Endothelial cell (in vitro differentiated cells): ENCODE data around the gene ELFN1. TPM values are rescaled to one million over a fixed set of nuclear protein-coding genes. Genes with fewer than 3 reads are reported as not detected.

Experiments
- DNase-seq: peaks from one replicate; pipeline ENCODE4 v3.0.0; 2021; ENCODE audit warnings: low spot score
- H3K27ac Mint-ChIP-seq: one replicate; pipeline ENCODE4 v1.8.0; 2021; ENCODE audit warnings: mixed read lengths, inconsistent platforms; ENCODE audit not compliant: unreplicated experiment
- H3K27me3 Mint-ChIP-seq: one replicate; pipeline ENCODE4 v1.8.0; 2021; ENCODE audit warnings: mild to moderate bottlenecking, moderate library complexity, mixed read lengths, inconsistent platforms; ENCODE audit not compliant: unreplicated experiment
- H3K36me3 Mint-ChIP-seq: one replicate; pipeline ENCODE4 v1.8.0; 2021; ENCODE audit warnings: mild to moderate bottlenecking, low read depth, mixed read lengths, inconsistent platforms; ENCODE audit not compliant: unreplicated experiment
- H3K4me1 Mint-ChIP-seq: one replicate; pipeline ENCODE4 v1.8.0; 2021; ENCODE audit warnings: mild to moderate bottlenecking, mixed read lengths, inconsistent platforms; ENCODE audit not compliant: unreplicated experiment
- H3K4me3 Mint-ChIP-seq: one replicate; pipeline ENCODE4 v1.8.0; 2021; ENCODE audit warnings: mild to moderate bottlenecking, mixed read lengths, inconsistent platforms; ENCODE audit not compliant: unreplicated experiment
- H3K9me3 Mint-ChIP-seq: one replicate; pipeline ENCODE4 v1.8.0; 2021; ENCODE audit warnings: mixed read lengths, inconsistent platforms; ENCODE audit not compliant: unreplicated experiment
- CTCF ChIP-seq: fragments of 200-600 bp; sonication (generic); IDR thresholded peaks from one replicate; pipeline ENCODE4 v1.5.0; 2021; ENCODE audit warnings: antibody characterized with exemption; ENCODE audit not compliant: unreplicated experiment
- total RNA-seq: library from RNA; stranded (reverse); fragmentation: NEBNext Ultra II Directional; extraction: Animal tissue kit (Norgen Biotek cat#: 25700); gene quantifications from one replicate; pipeline ENCODE4 v1.2.1, GENCODE V29; 2021; ENCODE audit not compliant: unreplicated experiment

Gene ELFN1
- total RNA-seq, 1 donor from 2014 or later, result 10.6 TPM

DNA sequence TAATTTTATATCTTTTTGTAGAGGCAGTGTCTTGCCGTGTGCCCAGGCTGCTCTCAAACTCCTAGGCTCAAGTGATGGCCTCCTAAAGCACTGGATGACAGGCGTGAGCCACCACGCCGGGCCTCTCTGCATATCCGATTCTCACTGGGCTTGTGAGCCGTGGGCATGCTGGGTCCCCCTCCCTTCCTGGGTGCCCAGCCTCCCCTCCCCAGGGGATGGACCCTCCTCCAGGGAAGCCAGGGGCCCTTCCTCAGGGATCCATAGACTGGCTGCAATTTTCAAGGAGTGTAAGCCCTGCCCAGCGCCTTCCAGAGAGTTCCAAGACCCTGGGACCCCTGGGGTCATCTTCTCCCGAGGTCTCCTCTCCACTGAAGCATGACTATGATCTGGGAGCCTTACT is 23.7 kb upstream of the ELFN1 start:
- H3K27me3 Mint-ChIP-seq, result peaks cover 3% of the 10 kb centered on the region
- H3K4me3 Mint-ChIP-seq, result no peak overlapping the region
- no peaks in the 10 kb centered on the region for H3K9me3 Mint-ChIP-seq
- H3K4me1 Mint-ChIP-seq, result no peaks in the 10 kb centered on the region
- no peak overlapping the region for H3K27ac Mint-ChIP-seq
- no peak for TF ChIP-seq CTCF
- no peak for DNase-seq
- no peaks in the 10 kb centered on the region for H3K36me3 Mint-ChIP-seq

GRCh38 chr7:1646957-1647891 is 22.9 kb upstream of the ELFN1 start:
- Mint-ChIP-seq H3K9me3 (no peaks in the 10 kb centered on the region), H3K27ac (no peak overlapping the region), H3K4me3 (no peak overlapping the region), H3K36me3 (no peaks in the 10 kb centered on the region), H3K27me3 (peaks cover 3% of the 10 kb centered on the region), H3K4me1 (no peaks in the 10 kb centered on the region)
- TF ChIP-seq CTCF, result no peak
- no peak for DNase-seq

DNA sequence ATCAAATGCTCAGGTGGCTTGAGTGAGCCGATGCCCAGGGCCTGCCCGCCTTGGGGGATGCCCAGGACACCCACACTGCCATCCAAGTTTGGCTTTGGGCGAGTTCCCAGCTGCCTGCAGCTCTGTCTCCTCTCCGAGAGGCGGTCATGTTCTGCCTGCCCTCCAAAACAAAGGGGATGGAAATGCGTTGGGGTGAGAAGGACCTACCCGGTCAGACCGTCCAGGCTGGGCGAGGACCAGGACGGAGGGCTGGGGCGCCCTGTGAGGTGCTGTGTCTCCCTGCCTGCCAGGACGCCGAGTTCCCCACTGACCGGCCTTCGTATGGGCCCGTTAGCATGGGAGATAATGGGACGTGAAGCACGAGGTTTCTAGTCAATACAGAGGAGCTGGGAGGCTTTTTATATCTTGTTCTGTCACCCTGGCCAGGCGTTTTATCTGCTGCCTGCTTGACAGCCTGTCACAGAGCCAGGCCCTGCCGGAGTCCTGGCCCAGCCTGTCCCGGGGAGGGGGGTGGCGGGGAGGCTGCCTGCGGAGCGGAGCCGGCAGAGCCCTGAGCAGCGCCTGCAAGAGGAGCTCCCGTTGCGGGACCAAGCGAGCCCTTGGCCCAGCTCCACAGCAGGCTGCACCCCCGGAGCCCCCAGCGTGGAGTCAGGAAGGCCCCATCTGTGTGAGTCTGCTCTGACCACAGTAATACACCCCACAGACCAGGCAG is 22.0 kb upstream of the ELFN1 start:
- TF ChIP-seq CTCF, result no peak
- Mint-ChIP-seq H3K27me3 (peaks cover 3% of the 10 kb centered on the region), H3K27ac (no peak overlapping the region), H3K36me3 (no peaks in the 10 kb centered on the region), H3K4me1 (no peaks in the 10 kb centered on the region), H3K9me3 (no peaks in the 10 kb centered on the region), H3K4me3 (no peak overlapping the region)
- DNase-seq, result no peak

DNA sequence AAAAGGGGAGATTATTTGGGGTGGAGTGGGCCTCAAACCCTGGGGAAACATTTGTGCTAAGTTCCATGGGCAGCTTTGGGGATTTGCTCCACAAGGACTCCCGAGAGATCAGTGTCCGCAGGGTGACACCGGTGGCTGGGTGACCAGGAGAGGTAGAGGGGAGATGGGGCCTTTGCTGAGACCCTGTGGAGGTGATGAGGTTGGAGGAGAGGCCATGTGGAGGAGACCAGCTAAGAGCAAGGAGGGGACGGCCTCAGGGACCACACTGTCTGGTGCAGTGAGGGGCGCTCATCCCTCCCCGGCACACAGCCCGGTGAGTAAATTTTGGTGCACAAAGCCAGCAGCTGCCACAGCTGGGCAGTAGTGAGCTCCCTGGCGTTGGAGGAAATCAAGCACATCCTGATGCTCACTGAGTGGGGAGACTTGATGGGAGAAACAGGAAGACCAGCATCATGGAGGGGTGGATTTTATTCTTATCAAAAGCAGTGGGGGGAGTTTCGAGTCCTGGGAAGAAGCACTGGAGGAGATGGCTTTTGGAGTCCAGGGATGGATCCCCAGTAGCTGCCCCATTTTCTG is 20.2 kb upstream of the ELFN1 start:
- H3K27ac Mint-ChIP-seq, result no peak overlapping the region
- DNase-seq, result no peak
- H3K27me3 Mint-ChIP-seq, result no peaks in the 10 kb centered on the region
- no peaks in the 10 kb centered on the region for H3K4me1 Mint-ChIP-seq
- no peaks in the 10 kb centered on the region for H3K36me3 Mint-ChIP-seq
- no peak overlapping the region for H3K4me3 Mint-ChIP-seq
- H3K9me3 Mint-ChIP-seq, result no peaks in the 10 kb centered on the region
- no peak for TF ChIP-seq CTCF
